GM19035 (cell line): Measurements from ENCODE around the gene DLG2.
A peak's percentile ranks its signal among the peaks of the same experiment; 100 is the strongest.
"Not testable (repeated sequence)": the region's sequence is repeated elsewhere in the genome, so short reads cannot be mapped to it uniquely, and the experiment has no call there.

Experiments
- ATAC-seq: cut with Tn5 transposase; IDR thresholded peaks from one replicate; pipeline ENCODE4 v1.9.1; 2021; ENCODE audit not compliant: unreplicated experiment

DLG2 gene

DNA sequence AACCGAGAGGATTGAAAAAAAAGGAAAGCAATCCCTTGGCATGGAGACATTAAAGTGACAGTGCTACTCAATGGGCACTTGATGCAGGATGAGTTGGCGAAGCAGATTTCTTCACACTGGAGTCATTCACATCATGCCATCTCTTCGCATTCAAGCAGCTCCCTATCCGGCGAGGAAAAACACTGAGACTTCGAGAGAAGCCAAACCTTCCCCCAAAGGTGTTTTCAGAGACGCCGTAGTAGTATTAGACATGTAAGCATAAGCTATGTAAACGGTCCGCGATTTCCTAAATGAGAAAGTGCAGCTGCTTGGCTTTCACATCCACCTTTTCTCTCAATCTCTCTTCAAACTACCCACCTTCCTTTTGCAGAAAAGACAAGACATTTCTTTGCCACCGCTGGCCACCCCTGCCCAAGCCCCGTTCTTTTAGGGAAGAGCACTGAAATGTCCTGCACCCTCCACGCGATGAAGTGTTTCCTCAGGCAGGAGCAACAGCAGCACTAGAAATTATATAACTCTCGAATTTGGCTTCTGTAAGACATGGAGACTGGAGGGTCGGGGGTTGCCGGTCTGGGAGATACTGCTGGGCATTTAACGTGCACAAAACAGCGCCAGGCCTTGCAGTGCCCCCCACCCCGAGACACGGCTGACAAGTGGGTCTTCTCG is at the start of gene DLG2:
TSS of gene DLG2 (minus strand) at position 13 of the 666 bp plus-strand sequence.
- ATAC-seq: peak; percentile 0

DNA sequence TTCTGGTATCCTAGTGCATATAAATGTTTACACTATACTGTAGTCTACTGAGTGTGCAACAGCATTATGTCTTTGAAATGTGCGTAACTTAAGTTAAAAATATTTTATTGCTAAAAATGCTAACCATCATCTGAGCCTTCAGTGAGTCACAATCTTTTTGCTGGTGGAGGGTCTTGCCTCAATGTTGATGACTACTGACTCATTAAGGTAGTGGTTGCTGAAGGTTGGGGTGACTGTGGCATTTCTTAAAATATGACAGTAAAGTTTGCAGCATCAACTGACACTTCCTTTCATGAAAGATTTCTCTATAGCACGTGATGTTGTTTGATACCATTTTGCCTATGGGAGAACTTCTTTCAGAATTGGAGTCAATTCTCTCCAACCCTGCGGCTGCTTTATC is 46.2 kb upstream of the DLG2 start:
- no peak for ATAC-seq

DNA sequence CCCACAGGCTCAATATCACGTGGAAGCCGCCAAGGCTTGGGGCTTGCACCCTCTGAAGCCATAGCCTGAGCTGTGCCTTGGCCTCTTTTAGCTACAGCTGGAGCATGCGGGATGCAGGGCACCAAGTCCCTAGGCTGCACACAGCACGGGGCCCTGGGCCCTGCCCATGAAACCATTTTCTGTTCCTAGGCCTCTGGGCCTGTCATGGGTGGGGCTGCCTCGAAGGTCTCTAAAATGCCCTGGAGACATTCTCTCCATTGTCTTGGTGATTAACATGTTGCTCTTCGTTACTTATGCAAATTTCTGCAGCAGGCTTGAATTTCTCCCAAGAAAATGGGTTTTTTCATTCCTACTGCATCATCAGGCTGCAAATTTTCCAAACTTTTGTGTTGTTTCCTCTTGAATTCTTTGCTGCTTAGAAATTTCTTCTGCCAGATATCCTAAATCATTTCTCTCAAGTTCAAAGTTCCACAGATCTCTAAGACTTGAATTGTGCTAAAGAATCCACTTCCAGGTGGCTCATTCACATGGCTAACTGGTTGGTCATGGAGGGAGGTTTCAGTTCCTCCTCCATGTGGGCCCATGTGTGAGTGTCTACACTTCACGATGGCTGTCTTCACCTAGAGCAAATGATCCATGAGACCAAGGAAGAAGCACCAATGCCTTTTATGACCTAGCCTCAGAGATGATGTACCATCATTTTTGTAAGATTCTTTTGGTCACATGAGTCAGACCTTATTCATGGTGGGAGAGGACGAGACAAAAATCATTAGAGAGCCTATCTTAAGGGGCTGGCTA is 45.2 kb upstream of the DLG2 start:
- ATAC-seq: no peak

DNA sequence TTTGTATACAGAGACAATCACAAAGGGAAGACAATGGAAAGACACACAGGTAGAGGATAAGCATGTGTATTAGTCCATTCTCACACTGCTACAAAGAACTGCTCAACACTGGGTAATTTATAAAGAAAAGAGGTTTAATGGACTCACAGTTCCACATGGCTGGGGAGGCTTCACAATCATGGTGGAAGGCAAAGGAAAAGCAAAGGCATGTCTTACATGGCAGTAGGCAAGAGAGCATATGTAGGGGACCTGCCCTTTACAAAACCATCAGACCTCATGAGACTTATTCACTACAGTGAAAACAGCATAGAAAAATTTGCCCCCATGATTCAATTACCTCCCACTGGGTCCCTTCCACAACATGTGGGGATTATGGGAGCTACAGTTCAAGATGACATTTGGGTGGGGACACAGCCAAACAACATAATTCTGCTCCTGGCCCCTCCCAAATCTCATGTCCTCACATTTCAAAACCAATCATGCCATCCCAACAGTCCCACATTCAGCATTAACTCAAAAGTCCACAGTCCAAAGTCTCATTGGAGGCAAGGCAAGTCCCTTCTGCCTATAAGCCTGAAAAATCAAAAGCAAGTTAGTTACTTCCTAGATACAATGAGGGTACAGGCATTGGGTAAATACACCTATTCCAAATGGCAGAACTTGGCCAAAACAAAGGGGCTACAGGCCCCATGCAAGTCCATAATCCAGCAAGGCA is 44.0 kb upstream of the DLG2 start:
- not testable (repeated sequence) for ATAC-seq

DNA sequence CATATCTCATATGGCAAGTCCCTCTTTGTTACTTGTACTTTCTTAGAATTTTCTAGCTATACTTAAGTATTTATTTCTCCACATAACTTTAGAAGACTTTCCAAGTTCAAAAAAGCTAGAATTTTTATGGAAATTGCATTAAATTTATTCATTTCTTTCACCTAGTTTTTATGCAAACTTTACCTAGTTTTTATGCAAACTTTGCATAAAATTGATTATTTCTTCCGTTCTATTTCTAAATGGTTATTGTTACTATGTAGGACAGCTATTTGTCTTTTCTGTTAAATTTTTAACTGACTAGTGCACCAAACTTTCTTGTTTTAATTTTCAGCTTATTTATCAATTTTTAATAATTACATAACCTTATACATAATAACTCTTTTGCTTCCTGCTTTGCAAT is 41.0 kb upstream of the DLG2 start:
- ATAC-seq: no peak

DNA sequence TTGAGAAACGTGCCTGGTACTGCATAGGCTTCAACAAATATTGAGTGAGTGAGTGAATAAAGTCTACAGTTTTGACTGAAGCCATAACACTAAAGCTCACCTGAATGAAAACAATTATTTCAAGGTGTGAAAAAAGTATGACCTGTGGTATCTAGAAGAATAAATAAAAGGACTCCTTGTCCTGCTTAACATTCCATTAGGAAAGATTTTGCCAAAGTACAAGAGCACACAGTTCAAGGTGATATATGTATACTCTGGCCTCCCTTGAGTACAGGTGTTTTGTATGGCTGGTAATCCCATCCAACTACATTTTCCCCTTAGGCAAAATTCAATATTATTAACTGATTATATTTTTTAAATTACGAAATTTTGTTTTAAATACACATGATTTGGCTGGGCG is 39.5 kb upstream of the DLG2 start:
- no peak for ATAC-seq

DNA sequence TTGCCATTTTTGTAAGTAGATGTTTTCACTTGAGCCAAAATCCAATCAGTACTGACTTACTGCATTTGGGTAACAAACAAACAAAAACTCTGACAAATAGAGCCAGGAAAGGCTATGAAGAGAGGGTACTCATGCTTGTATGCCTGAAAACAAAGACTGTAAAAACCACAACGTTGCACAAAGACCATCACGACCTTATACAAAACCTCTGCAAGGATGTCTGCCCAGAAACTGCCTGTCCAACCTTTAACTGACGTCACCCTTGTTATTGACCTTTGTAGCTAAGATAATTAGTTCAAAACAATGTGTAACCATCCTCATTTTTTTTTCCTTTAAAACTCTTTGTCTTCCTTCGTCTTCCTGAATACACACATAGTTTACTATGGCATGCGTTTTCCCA is 38.6 kb upstream of the DLG2 start:
- no peak for ATAC-seq

DNA sequence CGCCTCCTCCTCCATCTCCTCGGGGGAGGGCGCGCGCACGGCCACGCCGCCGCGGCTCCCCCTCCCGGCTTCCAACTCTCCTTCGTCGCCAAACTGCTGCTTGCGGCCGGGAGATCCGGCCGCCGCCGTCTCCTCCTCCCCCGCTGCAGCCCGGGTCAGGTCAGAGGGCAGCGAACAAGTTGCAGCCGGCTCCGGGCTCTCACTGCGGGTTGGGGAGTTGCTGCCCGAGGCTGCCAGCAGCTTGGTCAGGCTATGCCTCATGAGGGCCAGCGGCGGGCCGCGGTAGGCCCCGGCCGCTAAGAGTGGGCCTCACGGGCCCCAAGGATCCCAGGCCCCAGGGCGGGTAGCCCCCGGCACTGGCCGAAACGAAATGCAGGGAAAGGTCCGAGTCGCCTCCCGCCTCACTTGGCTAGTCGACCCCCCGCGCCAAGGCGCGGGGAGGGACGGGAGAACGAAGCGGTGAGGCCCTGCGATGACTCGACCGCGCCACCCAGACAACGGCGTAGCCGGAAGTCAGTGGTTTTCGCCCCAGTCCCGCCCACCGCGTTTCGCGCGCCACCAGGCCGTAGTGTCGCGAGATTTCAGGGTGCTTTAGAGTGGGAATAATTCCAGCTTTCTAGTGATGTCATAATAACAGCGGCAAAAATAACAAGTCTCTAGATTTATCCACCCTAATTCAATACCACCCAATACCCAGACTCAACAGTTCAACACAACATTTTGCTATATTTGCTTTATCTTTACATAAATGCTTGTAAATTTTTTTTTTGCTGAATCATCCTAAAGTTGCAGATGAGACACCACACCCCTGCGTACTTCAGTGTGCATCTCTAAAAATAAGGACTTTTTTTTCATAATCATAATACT is 37.7 kb upstream of the DLG2 start, which contains the start of gene CREBZF:
TSS of gene CREBZF (minus strand) at position 515 of the 867 bp plus-strand sequence. CDS start at position 261, 254 bp downstream.
- peak; percentile 87 for ATAC-seq

DNA sequence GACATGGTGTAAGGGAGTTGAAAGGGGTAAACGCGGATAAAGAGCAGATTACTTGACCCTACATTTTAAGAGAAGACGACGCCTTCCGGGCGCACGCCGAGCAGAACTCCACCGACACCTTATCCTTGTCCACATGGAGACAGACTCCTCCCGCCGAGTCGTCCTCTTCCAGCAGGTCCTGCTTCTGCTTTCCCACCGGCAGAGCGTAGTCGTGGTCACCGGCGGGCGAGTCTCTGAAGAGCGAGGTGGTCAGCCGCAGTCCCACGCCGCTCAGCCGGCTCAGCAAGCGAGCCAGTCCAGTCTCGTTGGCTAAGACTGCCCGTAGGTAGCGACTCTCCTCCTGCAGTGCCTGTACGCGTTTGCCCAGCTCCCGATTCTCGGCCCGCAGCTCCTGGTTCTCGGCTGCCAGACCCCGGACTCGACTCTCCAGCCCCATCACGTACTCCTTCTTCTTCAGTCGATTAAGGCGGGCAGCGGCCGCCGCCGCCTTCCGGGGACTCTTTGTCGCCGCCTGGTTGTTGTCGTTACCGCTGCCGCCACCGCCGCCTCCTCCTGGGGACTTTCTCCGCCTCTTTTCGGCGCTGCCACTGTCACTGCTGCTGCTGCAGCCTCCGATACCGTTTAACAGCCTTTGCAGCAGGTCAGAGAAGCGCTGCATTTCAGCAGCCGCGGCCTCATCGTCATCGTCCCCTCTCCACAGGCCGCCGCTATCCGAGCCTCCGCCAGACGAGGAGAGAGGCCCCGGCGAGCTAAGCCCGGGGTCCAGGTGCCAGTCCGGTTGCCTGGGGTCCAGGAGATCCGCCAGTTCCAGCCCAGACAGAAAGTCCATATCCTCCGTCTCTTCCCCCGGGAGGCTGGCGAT is 36.8 kb upstream of the DLG2 start:
- ATAC-seq: peak; percentile 74

DNA sequence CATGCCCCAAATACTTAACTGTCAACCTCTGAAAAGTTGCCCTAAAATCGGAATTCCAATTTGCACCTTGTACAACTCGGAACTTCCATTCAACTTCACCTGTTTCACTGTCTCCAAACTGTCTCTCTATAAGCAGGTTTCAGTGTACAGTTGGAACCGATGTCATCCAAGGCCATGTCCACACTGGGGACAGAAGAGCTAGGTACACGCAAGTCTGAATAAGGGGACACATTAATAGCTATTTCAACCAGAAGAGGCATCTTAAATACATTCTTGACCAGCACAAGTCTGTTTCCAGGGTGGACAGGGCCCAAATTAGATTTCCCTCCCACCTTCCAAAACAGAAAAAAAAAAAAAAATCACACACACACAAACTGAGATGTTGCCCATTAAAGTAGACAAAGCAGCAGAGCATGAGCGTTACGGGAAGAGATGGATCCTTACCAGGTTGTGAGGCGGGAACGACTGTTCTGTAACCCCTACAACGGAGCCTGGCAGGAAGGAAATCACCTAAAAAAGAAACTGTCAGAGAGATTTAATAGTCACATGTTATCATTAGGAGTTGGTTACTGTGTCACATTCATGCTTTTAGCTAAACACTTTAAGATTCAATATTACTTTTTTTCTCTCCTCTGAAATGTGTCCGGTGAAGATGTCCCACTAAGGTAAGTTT is 36.1 kb upstream of the DLG2 start:
- ATAC-seq: no peak

DNA sequence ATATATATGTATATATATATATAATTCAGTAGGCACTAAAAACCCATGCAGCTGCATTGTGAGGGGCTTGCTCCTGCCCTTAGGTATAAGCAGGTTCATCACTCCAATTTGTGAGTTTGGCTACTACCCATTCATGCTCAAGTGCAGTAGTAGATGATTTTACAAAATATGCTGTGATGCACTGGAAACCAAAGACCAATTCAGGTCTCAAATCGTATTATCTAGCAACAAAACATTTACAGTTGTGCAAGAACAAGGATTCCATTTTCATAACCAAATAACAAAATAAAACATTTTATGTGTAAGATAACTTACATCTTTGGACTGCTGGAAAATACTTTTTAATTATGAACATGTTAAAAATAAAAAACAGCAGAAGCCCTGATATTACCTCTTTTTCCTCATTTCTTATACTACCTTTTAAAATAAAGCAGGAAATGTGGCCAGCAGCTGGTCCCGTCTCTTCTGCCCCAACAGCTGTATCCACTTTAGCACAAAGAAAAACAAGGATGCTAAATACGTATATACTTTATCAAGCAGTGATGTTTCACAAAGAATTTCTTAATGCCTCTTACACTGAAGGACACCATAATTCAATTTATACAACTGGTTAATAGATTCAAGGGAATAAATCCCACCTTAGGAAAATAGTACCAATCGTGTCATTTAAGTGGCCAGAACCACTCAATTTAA is 35.0 kb upstream of the DLG2 start:
- ATAC-seq: no peak

DNA sequence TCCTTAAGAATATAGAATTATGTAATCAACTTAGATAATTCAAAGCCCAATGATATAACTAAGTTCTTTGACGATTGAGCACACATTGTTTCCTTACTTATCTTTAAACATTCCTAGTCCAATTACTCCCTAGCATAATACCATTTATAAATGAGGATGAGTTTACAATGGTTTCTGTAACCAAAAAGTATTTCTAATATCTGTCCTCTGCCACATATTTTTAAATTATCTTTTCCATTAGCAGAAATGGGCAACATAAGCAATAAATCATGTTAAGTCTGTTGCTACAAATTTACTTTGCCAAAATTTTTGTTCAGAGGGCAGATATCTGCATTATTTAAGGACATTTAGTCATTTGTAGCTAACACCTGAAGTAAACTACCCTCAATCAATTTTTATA is 31.0 kb upstream of the DLG2 start:
- ATAC-seq: no peak

DNA sequence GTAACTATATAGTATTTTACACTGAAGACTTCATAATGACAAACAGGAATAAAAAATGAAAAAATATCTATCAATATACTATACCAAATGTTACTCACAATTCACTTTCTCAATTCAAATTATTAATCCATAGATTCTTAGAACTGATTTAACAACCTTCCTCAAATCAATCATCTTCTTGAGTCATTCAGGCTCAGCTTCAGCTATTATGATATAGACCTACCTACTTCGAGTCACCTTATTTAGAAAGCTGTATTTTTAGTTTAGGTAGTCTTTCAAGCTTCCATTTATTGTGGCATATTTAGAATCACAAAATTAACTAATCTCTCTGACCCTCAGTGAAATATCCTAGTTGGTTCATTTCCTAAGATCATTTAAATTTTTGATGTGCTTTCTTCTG is 29.6 kb upstream of the DLG2 start:
- no peak for ATAC-seq

DNA sequence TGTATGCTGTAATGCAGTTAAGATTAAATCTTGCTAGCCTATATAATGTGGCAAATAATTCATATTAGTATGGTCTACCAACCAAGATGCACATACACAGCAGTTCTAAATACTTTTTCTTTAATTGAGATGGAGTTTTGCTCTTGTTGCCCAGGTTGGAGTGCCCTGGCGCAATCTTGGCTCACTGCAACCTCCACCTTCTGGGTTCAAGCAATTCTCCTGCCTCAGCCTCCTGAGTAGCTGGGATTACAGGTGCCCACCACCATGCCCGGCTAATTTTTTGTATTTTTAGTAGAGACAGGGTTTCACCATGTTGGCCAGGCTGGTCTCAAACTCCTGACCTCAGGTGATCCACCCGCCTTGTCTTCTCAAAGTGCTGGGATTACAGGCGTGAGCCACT is 27.2 kb upstream of the DLG2 start:
- ATAC-seq: not testable (repeated sequence)

DNA sequence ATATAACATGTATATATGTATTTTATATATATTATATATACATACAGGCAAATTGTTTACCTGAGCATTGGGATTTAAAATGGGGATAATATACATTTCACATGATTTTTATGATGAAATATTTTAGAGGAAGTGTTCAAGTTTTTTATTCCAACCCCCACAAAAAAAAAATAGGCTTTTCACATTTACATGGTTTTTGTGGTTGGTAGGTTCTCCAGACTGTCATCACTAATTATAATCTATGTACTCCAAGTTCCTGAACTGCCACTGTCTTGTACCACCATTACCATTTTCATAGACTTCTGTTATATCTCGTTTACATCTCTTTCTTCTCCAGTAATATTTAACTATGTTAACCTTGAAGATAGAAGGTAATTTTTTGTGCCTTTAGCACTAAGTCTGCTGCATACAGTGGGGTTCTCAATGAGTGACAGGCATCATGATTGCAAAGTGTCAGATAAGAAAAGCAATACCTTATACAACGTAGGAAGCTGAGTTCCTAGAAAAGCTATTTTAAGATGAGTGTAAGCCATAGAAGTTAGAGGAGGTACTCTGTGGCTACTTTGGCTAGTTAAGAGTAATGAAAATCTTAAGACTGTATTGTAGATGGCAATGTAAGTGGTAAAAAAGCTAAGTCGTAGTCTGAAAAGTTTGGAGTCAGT is 25.8 kb upstream of the DLG2 start:
- ATAC-seq: no peak

DNA sequence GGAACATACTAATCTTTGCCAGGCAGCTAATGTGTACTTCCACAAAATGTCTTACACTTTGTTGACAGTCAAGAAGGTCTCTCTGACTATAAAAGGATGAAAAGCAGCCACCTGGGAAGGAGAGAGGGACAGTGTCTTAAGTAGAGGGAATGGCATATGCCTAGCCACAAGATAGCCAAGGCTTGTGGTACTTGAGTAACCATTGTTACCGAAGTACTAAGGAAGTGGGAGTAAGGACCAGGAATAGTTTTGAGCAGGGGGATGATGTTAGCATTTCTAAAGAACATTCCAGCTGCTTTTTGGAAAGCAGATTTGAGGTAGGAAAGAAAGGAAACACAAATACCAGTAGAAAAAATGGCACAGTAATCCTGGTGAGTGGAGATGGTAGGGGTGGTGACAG is 24.0 kb upstream of the DLG2 start:
- no peak for ATAC-seq

DNA sequence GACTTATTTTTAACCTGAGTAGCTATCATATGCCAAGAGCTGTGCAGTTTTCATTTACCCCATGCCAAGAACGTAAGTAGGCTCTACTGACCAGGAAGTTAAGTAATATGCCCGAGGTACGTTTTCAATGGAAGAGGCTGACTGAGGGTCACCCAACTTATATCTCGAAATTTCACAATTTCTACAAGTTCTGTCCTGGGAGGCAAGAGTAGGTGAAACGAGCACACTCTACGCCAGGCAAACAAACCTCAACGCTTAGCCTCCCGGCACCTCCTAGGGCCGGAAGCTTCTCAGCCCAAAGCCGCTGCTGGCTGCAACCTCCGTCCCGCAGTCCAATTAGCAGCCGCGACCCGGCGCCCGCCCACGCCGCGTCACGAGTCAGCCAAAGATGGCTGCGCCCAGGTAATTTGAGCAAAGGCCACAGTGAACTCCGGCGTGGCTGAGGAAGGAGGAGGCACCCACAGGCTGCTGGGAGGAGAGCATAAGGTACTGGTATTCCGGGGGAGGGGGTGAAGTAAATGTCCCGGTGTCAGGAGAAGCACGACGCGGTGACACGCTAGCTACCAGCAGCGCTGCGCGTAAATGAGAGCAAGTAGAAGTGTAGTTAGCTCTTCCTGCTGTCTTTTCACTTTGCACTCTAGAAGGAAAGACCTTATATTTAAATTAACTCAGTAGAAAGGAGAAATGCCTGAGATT is 20.6 kb upstream of the DLG2 start, which contains the start of gene TMEM126A:
TSS of gene TMEM126A (plus strand) at position 364 of the 696 bp plus-strand sequence. CDS start 2,289 bp downstream, outside the sequence.
- peak; percentile 99 for ATAC-seq
